CD14-positive monocyte (primary cell): ENCODE measurements around the gene SELENOO. TPM values are rescaled to one million over a fixed set of nuclear protein-coding genes. Genes with fewer than 3 reads are reported as not detected.

Experiments used
- DNase-seq, 3 donors: peaks; one replicate each; pipeline ENCODE4 v3.0.0-alpha.2; 2011 to 2022
- H2AFZ ChIP-seq: 2 replicates; pipeline ENCODE4 v1.6.0; 2012; ENCODE audit warnings: mild to moderate bottlenecking, low read depth, low read length, inconsistent platforms; ENCODE audit not compliant: insufficient read depth, poor library complexity, severe bottlenecking
- H3K27ac ChIP-seq, 2 donors: 1 replicate in 1 of 2; 2 replicates in 1 of 2; pipeline ENCODE4 v1.5.1; 2012 to 2013; ENCODE audit warnings: low read length in 2 of 2, control low read depth in 1 of 2, inconsistent platforms in 1 of 2, low read depth in 1 of 2, mild to moderate bottlenecking in 1 of 2
- H3K27me3 ChIP-seq, 2 donors: one replicate each; pipeline versions ENCODE4 v1.6.0 to v1.6.1; 2011 to 2013; ENCODE audit warnings: low read length in 2 of 2; ENCODE audit not compliant: control insufficient read depth in 2 of 2, insufficient read depth in 2 of 2
- H3K36me3 ChIP-seq, 2 donors: replicated peaks in 1 of 2; 1 replicate in 1 of 2; 2 replicates in 1 of 2; pipeline versions ENCODE4 v1.5.1 to v1.6.1; 2012 to 2013; ENCODE audit warnings: low read length in 2 of 2, control low read depth in 1 of 2, inconsistent platforms in 1 of 2, mild to moderate bottlenecking in 1 of 2; ENCODE audit not compliant: insufficient read depth in 2 of 2, control insufficient read depth in 1 of 2
- H3K4me1 ChIP-seq, 2 donors: 1 replicate in 1 of 2; 2 replicates in 1 of 2; pipeline versions ENCODE4 v1.5.1 to v1.6.1; 2012 to 2013; ENCODE audit warnings: low read length in 2 of 2, control low read depth in 1 of 2, inconsistent platforms in 1 of 2, mild to moderate bottlenecking in 1 of 2, moderate library complexity in 1 of 2; ENCODE audit not compliant: insufficient read depth in 2 of 2, control insufficient read depth in 1 of 2
- H3K4me2 ChIP-seq: replicated peaks from 2 replicates; pipeline ENCODE3; 2012; ENCODE audit warnings: low read length, moderate library complexity, mild to moderate bottlenecking; ENCODE audit not compliant: poor library complexity, severe bottlenecking; ENCODE audit errors: extremely low read depth
- H3K4me3 ChIP-seq, 3 experiments: fragments of 200-600 bp in 1 of 3; sonication (generic) in 1 of 3; replicated peaks in 1 of 3; 1 replicate in 2 of 3; 2 replicates in 1 of 3; pipeline ENCODE4 v1.5.1; 2011 to 2013; ENCODE audit warnings: low read length in 3 of 3, mild to moderate bottlenecking in 3 of 3, control low read depth in 2 of 3, low read depth in 2 of 3, inconsistent platforms in 1 of 3, moderate library complexity in 1 of 3
- H3K79me2 ChIP-seq: 2 replicates; pipeline ENCODE4 v1.6.0; 2012; ENCODE audit warnings: mild to moderate bottlenecking, control low read depth, inconsistent platforms, low read length, moderate library complexity; ENCODE audit not compliant: insufficient read depth
- H3K9ac ChIP-seq: 2 replicates; pipeline ENCODE4 v1.6.0; 2017; ENCODE audit warnings: low read length, mild to moderate bottlenecking; ENCODE audit not compliant: insufficient read depth, poor library complexity, severe bottlenecking
- H3K9me3 ChIP-seq, 2 donors: replicated peaks in 1 of 2; 1 replicate in 1 of 2; 2 replicates in 1 of 2; pipeline versions ENCODE4 v1.5.1 to v1.6.1; 2012 to 2013; ENCODE audit warnings: low read length in 2 of 2, control low read depth in 1 of 2; ENCODE audit not compliant: control insufficient read depth in 1 of 2, insufficient read depth in 1 of 2
- H4K20me1 ChIP-seq: 2 replicates; pipeline ENCODE4 v1.6.0; 2012; ENCODE audit warnings: mild to moderate bottlenecking, low read length, control low read depth, moderate library complexity; ENCODE audit not compliant: insufficient read depth
- H3K27ac Mint-ChIP-seq, 7 donors: one replicate each; pipeline ENCODE4 v1.8.0; 2020; ENCODE audit warnings: mild to moderate bottlenecking in 7 of 7, mixed read lengths in 7 of 7, moderate library complexity in 6 of 7, inconsistent platforms in 2 of 7
- H3K27me3 Mint-ChIP-seq, 3 donors: one replicate each; pipeline ENCODE4 v1.8.0; 2021 to 2022; ENCODE audit warnings: low read depth in 3 of 3, mild to moderate bottlenecking in 3 of 3, mixed read lengths in 3 of 3, moderate library complexity in 3 of 3, inconsistent platforms in 1 of 3
- H3K36me3 Mint-ChIP-seq, 2 donors: one replicate each; pipeline ENCODE4 v1.8.0; 2020; ENCODE audit warnings: mixed read lengths in 2 of 2, inconsistent platforms in 1 of 2, mild to moderate bottlenecking in 1 of 2
- H3K4me1 Mint-ChIP-seq: one replicate; pipeline ENCODE4 v1.8.0; 2020; ENCODE audit warnings: mild to moderate bottlenecking, mixed read lengths
- H3K4me3 Mint-ChIP-seq, 2 donors: one replicate each; pipeline ENCODE4 v1.8.0; 2020; ENCODE audit warnings: mild to moderate bottlenecking in 2 of 2, mixed read lengths in 2 of 2, moderate library complexity in 1 of 2
- H3K9me3 Mint-ChIP-seq, 7 donors: one replicate each; pipeline ENCODE4 v1.8.0; 2020 to 2022; ENCODE audit warnings: mixed read lengths in 7 of 7, mild to moderate bottlenecking in 6 of 7, moderate library complexity in 6 of 7, inconsistent platforms in 2 of 7
- CTCF ChIP-seq: fragments of 200-600 bp; IDR thresholded peaks from one replicate; pipeline ENCODE4 v1.8.0; 2022; ENCODE audit warnings: antibody characterized with exemption, mild to moderate bottlenecking
- WGBS: methylation state at CpG from one replicate; pipeline ENCODE4 v1.1.5; 2013; ENCODE audit warnings: missing lambda C conversion rate; ENCODE audit not compliant: insufficient coverage; 5-methylcytosine and 5-hydroxymethylcytosine counted together
- intact Hi-C, 2 donors: fragments of 100-400 bp; cut with micrococcal nuclease; formaldehyde crosslinking; loops; one replicate each; pipeline versions ENCODE4 v1.15.0 to v1.15.1; 2023
- polyA plus RNA-seq, 3 donors: library from polyadenylated mRNA; depleted of rRNA in 1 of 3; unstranded in 2 of 3; stranded (reverse) in 1 of 3; fragments of 300-500 nt in 2 of 3; fragments of >200 nt in 1 of 3; fragmentation: Illumina TruSeq in 2 of 3; gene quantifications; 1 replicate in 2 of 3; 2 replicates in 1 of 3; pipeline ENCODE4 v1.2.3, GENCODE V29; 2012 to 2021

SELENOO gene
- polyA plus RNA-seq, 3 donors = 2.7 to 76.9 (median 8.7) TPM

- WGBS = 90% methylated on average over 29 of the region's 31 CpGs
Observed at GRCh38 chr22:50208939-50209892, 8.4 kb downstream of the SELENOO start.

More at GRCh38 chr22:50208939-50209892, 8.4 kb downstream of the SELENOO start:
- TF ChIP-seq CTCF = no peak
- Mint-ChIP-seq H3K4me3 (no peak overlapping the region), H3K4me1 (peaks cover 35% of the 10 kb centered on the region), H3K27me3 (no peaks in the 10 kb centered on the region), H3K27ac (peak overlapping the region in 2 of 7 donors; percentile 37 to 79), H3K9me3 (no peaks in the 10 kb centered on the region), H3K36me3 (peaks cover 64 to 80% of the 10 kb centered on the region in 2 donors)
- no peak overlapping the region for H2AFZ ChIP-seq
- H4K20me1 ChIP-seq = peaks cover 90% of the 10 kb centered on the region
- DNase-seq = no peak
- no peak overlapping the region for H3K27ac ChIP-seq
- intact Hi-C loops = loop anchor here (1.0 to 10.0 kb wide), 3 partner anchors 37 to 284 kb away; partner anchors contain the start of gene PANX2 (in 1 of the 2)
- peaks cover 75% of the 10 kb centered on the region for H3K79me2 ChIP-seq
- H3K4me2 ChIP-seq = no peak overlapping the region
- no peak overlapping the region for H3K9ac ChIP-seq
- H3K36me3 ChIP-seq = peaks cover 63 to 77% of the 10 kb centered on the region in 2 donors
- H3K4me3 ChIP-seq = no peak overlapping the region
- peaks cover 34 to 40% of the 10 kb centered on the region in 2 donors for H3K4me1 ChIP-seq
- no peaks in the 10 kb centered on the region for H3K27me3 ChIP-seq
- no peaks in the 10 kb centered on the region for H3K9me3 ChIP-seq
